ENCODE measurements around the gene ERN1. TPM values are rescaled to one million over a fixed set of nuclear protein-coding genes. Genes with fewer than 3 reads are reported as not detected.

The ERN1 gene
- total and polyA plus RNA-seq, 2 donors (not counting 3 experiments of a cell fraction or from before 2014, with no cell fraction given) = 9.1 to 21.5 TPM

DNA sequence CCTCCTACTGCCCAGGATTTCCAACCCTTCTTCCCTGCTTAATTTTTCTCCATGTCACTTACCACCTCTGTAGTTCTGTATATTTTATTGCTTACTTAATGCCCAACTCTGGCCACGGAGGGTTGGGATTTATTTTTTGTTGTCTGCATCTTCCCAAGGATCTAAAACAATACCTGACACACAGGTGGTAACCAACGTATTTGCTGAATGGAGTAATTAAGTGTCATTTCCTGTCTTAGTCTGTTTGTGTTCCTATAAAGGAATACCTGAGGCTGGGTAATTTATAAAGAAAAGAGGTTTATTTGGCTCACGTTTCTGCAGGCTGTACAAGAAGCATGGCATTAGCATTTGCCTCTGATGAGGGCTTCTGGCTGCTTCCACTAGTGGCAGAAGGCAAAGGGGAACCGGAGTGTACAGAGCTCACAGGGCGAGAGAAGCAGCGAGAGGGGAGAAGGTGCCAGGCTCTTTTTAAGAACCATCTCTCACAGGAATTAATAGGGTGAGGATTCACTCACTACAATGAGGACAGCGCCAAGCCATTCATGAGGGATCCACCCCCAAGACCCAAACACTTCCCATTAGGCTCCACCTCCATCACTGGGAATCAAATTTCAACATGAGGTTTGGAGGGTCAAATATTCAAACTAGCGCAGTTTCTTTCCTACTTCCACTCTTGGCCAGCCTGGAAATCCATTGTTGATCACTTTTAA, 44.8 kb downstream of the ERN1 start:
- TF ChIP-seq FOS (IDR thresholded peaks at IDR 0.05; ENCODE audit: borderline replicate concordance, insufficient read depth, low read length) = no peak
- TF ChIP-seq POLR2A (IDR thresholded peaks at IDR 0.05; ENCODE audit: low read depth, low read length) = no peak
- no peak for TF ChIP-seq MYC (IDR thresholded peaks at IDR 0.05; ENCODE audit: low read depth, low read length)
- TF ChIP-seq, protein P1, sequence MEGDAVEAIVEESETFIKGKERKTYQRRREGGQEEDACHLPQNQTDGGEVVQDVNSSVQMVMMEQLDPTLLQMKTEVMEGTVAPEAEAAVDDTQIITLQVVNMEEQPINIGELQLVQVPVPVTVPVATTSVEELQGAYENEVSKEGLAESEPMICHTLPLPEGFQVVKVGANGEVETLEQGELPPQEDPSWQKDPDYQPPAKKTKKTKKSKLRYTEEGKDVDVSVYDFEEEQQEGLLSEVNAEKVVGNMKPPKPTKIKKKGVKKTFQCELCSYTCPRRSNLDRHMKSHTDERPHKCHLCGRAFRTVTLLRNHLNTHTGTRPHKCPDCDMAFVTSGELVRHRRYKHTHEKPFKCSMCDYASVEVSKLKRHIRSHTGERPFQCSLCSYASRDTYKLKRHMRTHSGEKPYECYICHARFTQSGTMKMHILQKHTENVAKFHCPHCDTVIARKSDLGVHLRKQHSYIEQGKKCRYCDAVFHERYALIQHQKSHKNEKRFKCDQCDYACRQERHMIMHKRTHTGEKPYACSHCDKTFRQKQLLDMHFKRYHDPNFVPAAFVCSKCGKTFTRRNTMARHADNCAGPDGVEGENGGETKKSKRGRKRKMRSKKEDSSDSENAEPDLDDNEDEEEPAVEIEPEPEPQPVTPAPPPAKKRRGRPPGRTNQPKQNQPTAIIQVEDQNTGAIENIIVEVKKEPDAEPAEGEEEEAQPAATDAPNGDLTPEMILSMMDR (IDR thresholded peaks at IDR 0.05; ENCODE audit: extremely low read depth in 1 of 2, insufficient read depth in 1 of 2, low read depth in 1 of 2, low read length in 2 of 2) = no peak
- TF ChIP-seq JUN (IDR thresholded peaks at IDR 0.05; ENCODE audit: borderline replicate concordance, insufficient read depth, insufficient read length, low read depth) = no peak
- no peak overlapping the region for H3K4me2 ChIP-seq (ENCODE audit: insufficient read depth, low read length)
- dilution Hi-C loops (cut with MboI; ENCODE audit: extremely low pct_ligation_motif_present, low sequenced_read_pairs) (no loop called here), intact Hi-C loops (cut with micrococcal nuclease) (no loop called here)
- peaks cover 29% of the 10 kb centered on the region for H3K4me1 ChIP-seq (ENCODE audit: control insufficient read depth, extremely low read depth, insufficient read depth, low read length)
- CTCF ChIA-PET = interaction anchor here (3.0 kb wide), 1 partner anchor 48 kb away, joined by 14 read pairs; no protein-coding TSS in a partner anchor
- H3K27me3 ChIP-seq (ENCODE audit: control insufficient read depth in 2 of 2, insufficient read depth in 2 of 2, low read length in 2 of 2) = no peaks in the 10 kb centered on the region
- no peak overlapping the region for H2AFZ ChIP-seq (ENCODE audit: low read depth, low read length)
- H3K9me1 ChIP-seq (replicated peaks; ENCODE audit: control insufficient read depth, extremely low read depth, insufficient read depth, low read length) = no peaks in the 10 kb centered on the region
- no peak overlapping the region for H3K4me3 ChIP-seq (replicated peaks in 1 of 3; ENCODE audit: insufficient read depth in 1 of 3, low read depth in 1 of 3, low read length in 3 of 3)
- DNase-seq (ENCODE audit: low read depth, low spot score) (no peak), FAIRE-seq (no peak)
- no peaks in the 10 kb centered on the region for H3K36me3 ChIP-seq (ENCODE audit: control insufficient read depth in 2 of 2, extremely low read depth in 1 of 2, insufficient read depth in 2 of 2, low read length in 2 of 2)
- H4K20me1 ChIP-seq (replicated peaks; ENCODE audit: control insufficient read depth, extremely low read depth, insufficient read depth, low read length) = no peaks in the 10 kb centered on the region
- no TSS peak for BruUV-seq (replicated peaks)
- H3K79me2 ChIP-seq (ENCODE audit: control insufficient read depth, insufficient read depth, low read length) = peaks cover 2% of the 10 kb centered on the region
- H3K9ac ChIP-seq (replicated peaks; ENCODE audit: extremely low read depth, insufficient read depth, low read length) = no peak overlapping the region
- H3K9me3 ChIP-seq (replicated peaks; ENCODE audit: control insufficient read depth, insufficient read depth, low read length) = no peaks in the 10 kb centered on the region
- POLR2A ChIA-PET = no interaction called here
- H3K27ac ChIP-seq (ENCODE audit: insufficient read depth, low read depth, low read length) = no peak overlapping the region
